Hematopoietic multipotent progenitor cell treated with erythropoietin and hydrocortisone succinate and interleukin-3 and kit ligand, for 15 days (in vitro differentiated cells): ENCODE results near the gene TMEM98.
"Not testable (repeated sequence)": the region's sequence is repeated elsewhere in the genome, so short reads cannot be mapped to it uniquely, and the experiment has no call there.

Experiments used
- DNase-seq: peaks from one replicate; pipeline ENCODE4 v3.0.0-alpha.2; 2015; ENCODE audit warnings: low spot score

Gene TMEM98, protein sequence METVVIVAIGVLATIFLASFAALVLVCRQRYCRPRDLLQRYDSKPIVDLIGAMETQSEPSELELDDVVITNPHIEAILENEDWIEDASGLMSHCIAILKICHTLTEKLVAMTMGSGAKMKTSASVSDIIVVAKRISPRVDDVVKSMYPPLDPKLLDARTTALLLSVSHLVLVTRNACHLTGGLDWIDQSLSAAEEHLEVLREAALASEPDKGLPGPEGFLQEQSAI

DNA sequence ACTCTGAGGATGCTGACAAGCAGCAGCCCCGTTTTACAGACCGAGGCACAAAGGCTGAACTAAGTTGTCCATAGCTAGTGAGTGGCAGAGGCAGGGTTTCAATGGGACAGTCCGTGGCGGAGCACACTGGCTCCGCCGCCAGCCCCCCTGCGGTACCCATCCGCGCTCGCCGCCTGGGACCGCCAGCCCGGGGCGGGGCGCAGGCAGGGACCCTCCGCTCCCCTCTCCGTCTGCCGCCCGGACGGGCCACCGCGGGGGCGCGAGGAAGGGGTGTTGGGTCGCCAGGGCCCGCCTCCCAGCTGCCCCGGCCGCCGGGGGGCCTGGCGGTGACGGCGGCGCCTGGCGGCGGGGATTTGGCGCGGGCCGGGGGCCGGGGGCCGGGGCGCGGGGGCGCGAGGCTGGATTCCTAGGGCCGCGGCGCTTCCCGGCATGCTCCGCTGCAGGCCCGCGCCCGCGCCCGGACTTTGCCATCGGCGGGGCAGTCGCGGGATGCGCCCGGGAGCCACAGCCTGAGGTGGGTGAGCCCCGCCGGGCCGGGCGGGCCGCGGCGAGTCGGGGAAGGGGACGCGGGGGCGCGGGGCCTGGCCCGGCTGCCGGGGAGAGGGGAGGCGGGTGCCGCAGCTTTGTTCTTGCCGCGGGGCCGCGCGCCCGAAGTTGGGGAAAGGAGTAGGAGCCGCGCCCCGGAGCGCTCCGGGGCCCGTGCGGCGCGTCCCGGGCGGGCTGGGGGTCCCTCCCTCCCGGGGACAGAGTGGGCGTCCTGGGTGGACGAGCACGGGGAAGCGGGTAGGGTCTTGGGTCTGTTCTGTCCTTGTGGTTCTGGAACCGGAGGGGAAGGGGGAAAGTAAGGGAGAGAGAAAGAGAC is at the start of gene TMEM98:
TMEM98 (plus strand) TSS at position 430 of the 862 bp plus-strand sequence. CDS start 3,376 bp downstream, outside the sequence.
- DNase-seq = no peak

DNA sequence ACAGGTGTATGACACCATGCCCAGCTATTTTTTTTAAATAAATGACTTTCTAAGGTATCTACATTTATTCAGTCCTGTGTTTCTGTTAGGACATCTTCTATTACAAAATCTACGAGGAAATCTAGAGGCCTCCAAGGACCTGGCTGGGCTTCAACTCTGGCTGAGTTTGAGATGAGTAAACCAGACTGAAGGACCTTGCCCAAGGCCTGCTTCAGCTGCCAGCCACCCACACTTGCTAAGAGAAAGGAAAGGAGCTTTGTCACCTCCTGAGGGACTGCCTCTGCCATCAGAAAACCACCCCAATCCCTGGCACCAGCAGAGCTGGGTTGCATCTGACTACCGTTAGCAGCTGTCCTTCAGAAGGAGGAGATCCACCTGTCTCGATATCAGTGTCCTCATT is 49.7 kb upstream of the TMEM98 start:
- DNase-seq = no peak

DNA sequence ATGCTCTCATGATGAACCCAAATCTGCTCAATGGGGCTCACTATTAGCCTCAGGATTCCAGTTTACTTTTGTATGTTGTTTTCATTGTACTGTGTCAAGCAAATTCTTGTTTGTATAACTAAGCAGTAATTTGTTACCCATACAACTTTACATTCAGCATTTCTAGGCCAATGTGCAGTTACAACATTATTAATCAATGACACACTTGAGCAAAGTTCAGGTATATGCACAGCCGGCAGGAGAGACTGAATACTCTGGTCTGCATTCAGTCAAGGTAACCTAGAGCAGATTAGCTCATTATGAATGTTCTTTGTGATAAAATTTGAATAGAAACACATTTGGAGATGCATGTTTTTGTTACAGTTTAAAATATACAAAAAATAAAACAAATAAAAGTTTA is 48.8 kb upstream of the TMEM98 start:
- no peak for DNase-seq

DNA sequence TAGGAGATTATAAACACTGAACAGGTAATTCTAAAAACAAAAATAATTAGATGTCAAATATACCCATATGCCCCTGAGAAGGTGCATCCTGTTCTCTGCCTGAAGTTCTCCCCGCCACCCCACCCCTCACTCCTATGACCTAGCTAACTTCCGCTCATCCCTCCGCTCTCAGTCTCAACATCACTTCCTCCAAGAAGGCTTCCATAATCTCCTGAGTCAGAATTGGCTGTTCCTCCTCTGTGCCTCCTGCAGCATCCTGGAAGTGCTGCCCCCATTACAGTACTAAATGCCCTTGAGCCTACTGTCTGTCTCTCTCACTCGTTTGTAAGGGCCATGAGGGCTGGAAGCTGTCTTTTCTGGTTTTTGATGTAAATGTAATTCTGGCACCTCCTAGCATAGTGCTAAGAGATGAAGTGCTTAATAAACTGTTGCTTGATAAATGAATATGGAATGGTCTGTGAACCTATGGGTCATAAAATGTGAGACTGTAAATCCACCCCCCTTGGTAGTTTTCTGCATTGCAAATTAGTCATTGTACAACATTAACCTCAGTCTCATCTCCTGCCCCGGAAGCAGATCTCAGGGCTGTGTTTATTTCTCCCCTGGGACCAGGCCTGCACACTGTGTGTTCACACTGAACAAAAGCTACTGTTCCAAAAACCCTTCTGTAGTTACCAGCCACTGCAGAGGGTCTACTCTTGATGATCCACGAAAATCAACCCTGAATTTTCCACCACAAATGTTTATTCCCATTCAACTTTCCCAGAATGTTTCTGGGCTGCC is 47.1 kb upstream of the TMEM98 start:
- no peak for DNase-seq

DNA sequence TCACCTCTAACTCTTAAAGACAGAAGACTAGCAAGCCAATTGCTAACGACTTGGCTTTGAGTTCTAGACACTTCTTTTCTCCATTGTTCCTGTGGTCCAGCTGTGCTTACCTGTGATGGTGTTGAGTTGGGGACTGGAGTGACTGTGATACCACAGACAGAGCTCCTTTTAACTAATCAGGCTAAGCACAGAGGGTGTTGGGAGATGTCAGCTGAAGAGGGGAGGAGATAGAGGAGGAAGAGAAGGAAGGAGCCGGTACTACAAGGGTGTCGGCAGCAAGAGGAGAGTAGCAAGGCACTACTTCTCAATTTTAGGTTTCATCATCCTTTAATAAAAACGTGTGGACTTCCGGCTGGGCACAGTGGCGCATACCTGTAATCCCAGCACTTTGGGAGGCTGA is 45.9 kb upstream of the TMEM98 start:
- peak; percentile 35 for DNase-seq

DNA sequence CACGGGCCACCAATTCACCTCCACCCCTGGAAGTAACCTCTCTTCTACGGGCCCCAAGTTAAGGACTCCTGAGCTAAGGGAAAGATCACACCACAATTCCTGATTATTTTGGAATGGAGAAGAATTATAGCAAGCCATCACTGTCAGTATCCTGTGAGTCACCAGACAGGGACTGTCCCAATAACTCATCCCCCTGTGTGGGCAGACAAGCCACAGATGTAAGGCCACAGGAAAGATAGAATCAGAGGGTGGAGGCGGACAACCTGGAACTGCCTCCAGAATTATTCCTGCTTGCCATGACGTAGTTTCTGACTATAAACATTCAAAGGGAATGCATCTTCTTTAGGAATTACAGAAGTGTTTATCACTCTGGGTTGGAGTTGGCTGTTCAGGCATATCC is 45.2 kb upstream of the TMEM98 start:
- no peak for DNase-seq

DNA sequence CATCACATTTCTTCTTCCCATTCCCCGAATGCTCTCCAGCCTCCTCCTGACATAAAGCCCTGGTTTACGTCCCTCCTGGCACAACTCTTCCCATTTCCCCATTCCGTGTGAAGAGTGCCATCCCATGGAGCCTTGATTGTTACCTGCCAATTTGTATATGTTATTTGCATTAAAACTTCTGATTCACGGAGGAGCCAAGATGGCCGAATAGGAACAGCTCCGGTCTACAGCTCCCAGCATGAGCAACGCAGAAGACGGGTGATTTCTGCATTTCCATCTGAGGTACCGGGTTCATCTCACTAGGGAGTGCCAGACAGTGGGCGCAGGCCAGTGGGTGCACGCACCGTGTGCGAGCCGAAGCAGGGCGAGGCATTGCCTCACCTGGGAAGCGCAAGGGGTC is 41.0 kb upstream of the TMEM98 start:
- not testable (repeated sequence) for DNase-seq

DNA sequence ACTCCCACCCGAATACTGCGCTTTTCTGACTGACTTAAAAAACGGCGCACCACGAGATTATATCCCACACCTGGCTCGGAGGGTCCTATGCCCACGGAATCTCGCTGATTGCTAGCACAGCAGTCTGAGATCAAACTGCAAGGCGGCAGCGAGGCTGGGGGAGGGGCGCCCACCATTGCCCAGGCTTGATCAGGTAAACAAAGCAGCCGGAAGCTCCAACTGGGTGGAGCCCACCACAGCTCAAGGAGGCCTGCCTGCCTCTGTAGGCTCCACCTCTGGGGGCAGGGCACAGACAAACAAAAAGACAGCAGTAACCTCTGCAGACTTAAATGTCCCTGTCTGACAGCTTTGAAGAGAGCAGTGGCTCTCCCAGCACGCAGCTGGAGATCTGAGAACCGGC is 40.5 kb upstream of the TMEM98 start:
- DNase-seq = not testable (repeated sequence)

DNA sequence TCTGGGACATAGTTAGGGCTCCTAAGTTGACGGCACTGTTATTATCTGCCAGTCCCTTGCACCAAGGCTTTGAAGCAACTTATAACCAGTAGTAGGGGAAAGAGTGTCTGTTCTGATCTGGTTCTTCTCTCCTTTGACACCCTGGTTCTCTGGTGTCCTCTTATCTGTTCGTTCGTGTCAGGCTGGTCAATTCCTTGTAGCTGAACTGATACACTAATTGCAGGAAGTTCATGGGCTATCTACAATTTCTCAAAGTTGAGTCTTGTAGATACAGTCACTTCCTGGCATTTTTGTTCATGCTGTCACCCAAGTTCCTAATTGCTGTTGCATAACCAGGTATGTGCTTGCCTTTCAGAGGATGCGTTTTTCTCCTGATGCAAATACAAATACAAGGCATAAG is 33.7 kb upstream of the TMEM98 start:
- peak; percentile 56 for DNase-seq

DNA sequence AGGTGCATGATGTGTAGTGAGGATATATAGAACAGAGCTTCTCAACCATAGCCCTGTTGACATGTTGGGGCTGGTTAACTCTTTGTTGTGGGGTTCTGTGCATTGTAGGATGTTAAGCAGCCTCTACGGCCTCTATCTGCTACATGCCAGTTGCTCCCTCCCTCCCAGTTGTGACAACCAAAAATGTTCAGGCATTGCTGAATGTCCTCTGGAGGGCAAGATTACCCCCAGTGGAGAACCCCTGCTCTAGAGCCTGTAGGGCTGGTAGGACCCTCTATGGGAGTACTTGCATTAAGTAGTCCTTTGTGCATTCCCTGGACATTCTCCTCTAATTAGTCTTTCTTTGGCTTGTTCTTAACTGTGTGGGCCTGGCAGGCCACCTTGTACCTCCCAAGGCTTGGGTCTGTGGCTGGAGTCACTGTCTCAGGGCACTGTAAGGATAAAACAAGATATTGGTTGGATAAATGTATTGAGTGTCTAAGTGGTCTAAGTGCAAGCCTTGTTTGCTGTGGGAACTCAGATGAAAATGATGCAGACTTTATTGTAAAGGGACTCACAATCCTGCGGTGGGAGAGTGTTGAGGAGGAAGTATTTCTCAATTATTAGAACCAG is 31.2 kb upstream of the TMEM98 start:
- peak; percentile 76 for DNase-seq

DNA sequence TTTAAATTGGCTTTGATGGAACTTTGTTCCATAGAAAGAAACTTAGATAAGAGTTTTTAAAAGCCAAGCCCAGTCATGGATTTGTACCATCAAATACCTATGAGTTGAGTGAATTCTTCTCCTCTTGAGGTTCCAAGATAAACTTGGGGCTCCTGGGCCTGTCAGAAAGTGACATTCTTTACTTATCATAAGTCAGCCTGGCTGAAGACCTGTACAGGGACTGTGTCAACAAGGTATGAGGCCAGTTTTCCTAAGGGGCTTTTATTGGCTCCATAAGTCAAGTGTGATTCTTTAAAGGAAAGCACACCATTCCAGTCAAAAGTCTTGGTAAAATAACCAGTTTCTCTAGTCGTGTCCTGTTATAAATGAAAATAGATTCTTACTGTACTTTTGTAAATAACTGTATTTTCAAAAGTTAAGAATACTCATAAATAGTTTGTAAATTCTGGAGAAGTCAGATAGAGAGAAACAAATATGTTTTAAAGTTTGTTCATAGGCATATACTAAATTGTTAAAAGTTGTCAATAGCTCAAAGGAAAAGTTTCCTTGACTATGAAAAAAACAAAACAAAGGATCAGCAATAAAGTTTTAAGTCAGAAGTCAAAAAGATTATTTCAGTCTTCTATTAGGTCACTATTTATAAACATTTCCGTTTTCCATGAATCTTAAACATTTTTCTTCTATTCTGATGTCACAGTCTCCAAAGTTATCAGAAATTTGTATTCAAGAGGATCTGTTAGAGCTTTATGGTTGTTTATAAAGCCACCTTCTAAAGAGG is 28.5 kb upstream of the TMEM98 start:
- peak; percentile 29 for DNase-seq

DNA sequence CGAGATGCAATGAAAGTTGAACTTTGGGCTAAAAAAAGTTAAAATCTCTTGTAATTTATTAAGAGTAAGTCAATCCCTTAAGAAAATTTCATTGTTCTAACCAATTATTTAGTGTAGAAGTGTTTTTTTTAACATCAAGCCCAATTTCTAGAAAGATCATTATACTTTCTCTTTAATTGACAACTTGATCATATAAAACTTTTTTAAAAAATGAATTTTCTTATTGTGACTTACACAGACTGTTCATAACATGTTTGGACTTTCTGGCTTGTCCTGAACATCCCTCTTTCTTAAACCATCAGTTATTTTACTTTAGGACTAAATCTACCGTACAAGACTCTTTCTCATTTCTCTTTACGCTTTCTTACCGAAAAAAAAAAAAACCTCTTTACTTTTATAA is 26.2 kb upstream of the TMEM98 start:
- DNase-seq = no peak

DNA sequence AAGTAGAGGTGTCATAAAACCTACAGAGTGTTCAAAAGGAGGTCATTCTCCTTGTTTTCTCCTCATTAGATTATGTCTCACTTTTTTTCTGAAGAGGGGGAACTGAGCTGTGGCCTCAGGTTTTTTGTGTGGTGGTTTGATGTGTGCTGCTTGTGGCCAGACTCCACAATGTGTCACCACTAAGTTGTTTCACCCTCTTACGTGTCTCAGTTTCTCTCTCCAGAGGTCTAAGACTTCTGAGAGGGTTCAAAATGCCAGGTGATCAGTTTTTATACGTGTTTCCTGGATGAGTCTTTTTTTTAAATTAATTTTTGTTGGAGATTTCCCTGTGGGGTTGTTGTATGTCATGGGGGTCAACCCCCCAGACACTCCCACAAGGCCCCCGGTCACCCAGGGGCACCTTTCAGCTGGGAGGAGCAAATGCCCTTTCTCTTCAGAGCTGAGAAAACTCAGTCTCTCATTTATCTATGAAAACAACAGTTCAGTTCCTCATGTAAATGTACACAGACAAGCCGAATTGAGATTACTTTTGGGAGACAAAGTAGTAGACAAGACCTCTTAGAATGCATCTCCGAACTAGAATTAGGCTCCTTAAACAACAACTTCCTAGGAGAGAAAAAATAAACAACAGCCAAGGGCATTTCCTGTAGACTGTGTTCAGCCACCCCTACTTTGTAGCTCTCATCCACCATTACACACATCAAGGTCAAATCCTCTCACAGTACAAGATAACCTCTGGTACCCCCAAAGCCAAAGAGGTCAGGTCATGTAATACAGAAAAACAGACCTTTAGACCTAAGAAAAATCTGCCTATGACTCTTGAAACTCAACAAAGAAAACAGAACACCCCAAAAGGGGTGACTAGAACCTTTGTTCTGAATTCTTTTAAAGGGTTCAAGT is 23.9 kb upstream of the TMEM98 start:
- no peak for DNase-seq

DNA sequence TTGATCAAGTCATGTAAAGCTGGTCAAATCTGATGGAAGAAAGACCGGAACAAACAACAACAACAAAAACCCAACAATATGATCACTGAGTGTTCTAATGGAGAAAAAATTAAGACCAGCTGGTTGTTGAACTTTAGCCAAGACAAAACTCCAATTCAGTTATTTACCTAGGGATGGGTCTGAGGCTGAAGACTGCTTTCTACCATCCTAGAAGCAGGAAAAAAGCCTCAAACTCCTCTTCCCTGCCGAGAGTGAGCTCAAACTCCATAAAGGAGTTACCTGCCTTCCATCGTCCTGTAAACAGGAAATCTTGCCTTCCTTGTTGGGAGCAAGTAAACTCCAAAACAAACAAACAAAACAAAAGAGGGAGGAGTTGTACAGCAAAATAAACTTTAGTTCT is 23.1 kb upstream of the TMEM98 start:
- DNase-seq = no peak

DNA sequence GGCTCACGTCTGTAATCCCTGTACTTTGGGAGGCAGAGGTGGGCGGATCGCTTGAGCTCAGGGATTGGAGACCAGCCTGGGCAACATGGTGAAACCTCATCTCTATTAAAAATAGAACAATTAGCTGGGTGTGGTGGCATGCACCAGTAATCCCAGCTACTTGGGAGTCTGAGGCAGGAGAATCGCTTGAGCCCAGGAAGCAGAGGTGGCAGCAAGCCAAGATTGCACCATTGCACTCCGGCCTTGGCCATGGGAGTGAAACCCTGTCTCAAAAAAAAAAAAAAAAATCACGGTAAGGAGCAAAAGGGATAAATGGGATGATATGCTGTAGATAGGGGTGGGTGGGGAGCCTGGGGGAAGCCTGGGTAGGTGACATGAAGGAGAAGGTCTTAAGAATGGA is 20.4 kb upstream of the TMEM98 start:
- no peak for DNase-seq

DNA sequence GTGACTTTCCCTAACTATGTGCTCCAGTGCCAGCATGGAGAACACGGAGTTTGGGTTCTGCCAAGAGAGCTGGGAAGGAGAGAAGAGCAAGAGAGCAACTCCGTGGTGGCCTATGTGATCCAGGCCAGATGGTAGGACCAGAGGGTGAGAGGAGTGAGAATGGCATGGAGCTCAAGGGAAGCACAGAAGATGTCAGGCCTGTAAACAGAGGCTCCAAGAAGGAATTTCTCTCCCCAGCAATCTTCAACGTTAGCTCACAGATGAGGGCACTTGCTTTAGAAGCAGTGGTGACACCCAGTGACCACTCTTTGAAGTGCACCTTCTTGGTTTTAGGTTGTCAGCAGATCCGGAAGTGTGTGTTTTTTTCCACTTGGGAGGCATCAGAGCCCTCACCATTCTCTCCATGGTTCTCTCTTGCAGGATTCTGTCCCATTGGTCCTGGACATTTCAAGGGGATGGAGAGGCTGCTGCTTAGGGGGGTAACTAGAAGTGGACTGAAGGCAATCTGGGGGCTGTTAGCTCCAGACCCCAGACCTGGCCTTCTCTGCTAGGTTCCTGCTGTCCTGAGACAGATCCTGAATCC is 18.1 kb upstream of the TMEM98 start:
- peak; percentile 90 for DNase-seq

DNA sequence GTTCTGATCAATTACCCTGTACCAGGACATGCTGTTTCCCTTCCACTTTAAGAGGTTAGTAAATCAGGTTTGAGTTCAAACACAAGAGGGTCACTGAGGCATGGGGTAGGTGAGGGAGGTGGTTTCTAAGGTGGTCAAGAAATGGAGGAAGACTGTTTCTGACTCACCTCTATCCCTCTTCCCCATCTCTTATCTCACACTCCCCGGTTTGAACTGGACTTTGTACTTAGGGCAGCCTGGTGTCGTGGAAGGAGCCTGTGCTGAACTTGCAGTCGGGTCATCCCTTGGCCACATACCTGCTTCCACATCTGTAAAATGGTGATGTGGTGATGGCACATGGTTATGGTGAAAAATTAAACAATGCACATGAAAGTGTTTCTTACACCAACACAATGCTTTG is 17.2 kb upstream of the TMEM98 start:
- no peak for DNase-seq

DNA sequence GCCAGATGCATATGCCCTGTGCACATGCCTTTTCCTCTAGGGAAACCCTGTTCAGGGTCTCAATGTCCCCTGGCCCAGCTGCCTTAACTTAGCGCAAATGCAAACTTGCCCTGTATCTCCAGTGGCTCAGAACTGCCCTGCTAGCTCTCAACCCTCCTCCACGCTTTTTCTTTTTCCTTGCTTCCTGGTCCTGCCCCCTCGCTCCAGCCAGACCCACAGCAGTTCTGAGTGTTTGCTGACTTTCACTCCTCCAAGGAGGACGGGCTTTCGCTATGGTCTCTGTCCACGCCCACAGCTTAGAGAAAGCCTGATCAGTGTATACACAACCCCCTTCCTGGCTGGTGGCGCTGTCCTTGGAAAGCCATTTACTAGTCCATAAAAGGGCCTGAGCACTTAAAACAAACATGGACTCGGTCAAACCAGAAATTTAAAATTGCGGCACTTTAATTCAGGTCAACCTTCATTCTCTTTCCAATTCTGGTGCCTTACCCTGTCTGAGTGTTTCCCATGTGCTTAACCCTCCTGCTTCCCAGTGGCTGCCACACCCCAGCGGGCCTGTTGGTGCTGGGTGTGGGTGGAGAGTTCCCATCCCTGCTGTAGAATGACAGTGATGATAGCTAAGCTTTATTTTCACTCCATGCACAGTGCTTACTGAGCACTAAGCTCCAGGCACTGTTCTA is 15.6 kb upstream of the TMEM98 start:
- no peak for DNase-seq

DNA sequence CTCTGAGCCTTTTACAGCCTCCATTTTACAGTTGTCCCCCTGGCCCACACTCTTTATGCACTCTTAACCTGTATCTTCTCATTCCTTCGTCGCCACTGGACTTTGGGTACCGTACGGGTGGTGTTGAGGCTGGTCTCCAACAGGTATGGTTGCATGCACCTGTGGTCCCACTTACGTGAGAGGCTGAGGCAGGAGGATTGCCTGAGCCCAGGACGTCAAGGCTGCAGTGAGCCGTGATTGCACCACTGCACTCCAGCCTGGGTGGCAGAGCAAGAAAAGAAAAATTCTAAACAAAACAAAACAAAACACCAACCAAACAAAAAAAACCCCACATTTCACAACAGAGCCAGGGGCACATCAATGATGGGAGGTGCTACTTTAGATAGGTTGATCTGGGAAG is 14.4 kb upstream of the TMEM98 start:
- no peak for DNase-seq

DNA sequence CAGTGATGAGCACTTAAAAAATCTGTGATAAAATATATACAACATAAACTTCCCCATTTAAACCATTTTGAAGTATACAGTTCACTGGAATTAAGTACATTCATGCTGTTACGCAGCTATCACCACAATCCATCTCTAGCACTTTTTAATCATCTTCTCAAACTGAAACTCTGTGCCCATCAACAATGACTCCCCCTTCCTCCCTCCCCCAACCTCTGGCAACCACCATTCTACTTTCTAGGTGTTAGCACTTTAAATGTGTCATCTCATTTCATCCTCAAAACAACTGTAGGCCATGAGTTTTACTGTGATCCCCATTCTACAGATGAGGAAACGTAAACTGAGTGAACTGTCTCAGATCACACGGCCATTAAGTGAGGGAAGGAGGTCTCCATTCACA is 13.8 kb upstream of the TMEM98 start:
- DNase-seq = no peak
